ENCODE data around the gene ADCY3.

The ADCY3 gene

GRCh38 chr2:24873619-24874018, 46.4 kb downstream of the ADCY3 start:
- no peak for TF ChIP-seq CTCF (IDR thresholded peaks at IDR 0.05; ENCODE audit: insufficient read depth, missing control alignments)
- DNase-seq (ENCODE audit: insufficient read length, low spot score) (no peak), FAIRE-seq (no peak)

DNA sequence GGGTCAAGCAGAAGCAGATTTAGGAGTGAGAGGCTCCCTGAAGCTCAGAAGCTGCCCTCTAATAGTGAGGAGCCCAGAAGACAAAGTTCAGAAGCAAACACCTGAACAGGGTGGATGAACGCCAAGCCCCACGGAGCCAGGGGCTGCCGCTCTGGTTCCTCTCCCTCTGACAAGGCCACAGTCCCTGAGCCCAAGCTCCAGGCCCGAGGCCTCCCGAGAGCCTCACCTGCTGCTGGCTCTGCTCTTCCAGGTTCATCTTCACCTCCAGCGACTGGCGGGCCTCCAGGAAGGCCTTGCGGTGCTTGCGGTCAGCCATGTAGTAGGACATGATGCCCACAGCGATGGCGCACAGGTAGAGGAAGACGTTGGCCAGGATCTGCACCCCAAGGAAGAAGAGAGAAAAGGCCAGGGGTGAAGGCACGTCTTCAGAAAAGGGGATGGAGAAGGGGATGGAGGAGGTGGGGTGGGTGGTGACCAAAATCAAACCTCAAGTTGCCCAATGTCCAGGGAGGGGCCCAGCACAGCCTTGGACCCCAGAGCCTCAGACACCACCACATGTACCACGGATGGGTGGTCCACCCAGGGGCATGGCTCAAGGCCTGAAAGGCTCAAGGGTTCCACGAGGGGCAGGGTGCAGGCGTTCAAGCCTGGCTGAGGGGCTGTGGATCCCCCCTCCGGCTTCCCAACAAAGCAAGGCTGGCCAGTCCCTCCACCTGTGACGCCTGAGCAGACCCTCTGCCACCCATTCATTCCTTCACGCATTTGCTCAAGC, 47.5 kb downstream of the ADCY3 start:
- TF ChIP-seq CTCF (IDR thresholded peaks at IDR 0.05; ENCODE audit: insufficient read depth, missing control alignments) = no peak
- FAIRE-seq (no peak), DNase-seq (ENCODE audit: insufficient read length, low spot score) (no peak)

DNA sequence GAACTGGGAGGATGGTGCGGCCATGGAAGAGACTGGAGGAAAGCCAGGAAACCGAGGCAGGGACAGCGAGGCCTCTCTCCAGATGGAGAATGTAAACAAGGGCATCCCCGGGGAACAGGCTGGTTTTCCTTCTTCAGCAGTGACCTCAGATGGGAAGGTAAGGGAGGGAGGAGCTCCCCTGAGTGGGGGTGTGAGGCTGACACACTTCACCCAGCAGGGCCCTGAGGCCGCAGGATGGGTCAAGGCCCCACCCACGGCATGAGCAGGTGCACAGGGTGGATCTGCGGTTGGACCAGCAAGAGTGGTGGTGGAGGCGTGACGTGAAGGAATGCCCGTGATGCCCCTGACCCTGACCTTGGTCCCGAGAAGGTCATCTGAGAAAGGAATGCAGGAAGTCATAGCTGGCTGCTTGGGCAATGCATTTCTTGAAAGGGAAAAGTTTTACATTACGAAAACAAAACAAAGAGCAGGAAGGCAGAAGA, 48.1 kb downstream of the ADCY3 start:
- no peak for DNase-seq (ENCODE audit: insufficient read length, low spot score)
- no peak for FAIRE-seq
- no peak for TF ChIP-seq CTCF (IDR thresholded peaks at IDR 0.05; ENCODE audit: insufficient read depth, missing control alignments)

- FAIRE-seq = no peak
- TF ChIP-seq CTCF (IDR thresholded peaks at IDR 0.05; ENCODE audit: insufficient read depth, missing control alignments) = no peak
- no peak for DNase-seq (ENCODE audit: insufficient read length, low spot score)
These were observed 48.9 kb downstream of the ADCY3 start for GRCh38 chr2:24870891-24871705.

DNA sequence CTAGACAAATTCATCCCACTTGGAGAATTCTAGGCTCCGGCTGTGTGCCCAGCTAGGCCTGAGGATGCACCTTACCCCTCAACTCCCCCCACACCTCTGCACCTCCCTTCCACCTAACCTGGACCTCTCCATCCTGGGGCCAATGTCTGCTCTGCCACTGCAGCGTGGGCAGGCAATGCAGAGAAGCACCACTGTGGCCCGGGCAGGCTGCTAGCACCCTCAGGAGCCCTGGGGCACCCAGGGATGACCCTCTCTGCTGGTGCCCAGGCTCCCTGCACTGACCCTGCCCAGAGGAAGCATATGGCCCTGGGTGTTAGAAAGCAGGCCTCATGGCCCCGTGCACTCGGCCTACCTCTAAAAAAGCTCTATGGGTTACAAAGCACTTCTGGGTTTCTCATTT, 49.6 kb downstream of the ADCY3 start:
- no peak for TF ChIP-seq CTCF (IDR thresholded peaks at IDR 0.05; ENCODE audit: insufficient read depth, missing control alignments)
- DNase-seq (ENCODE audit: insufficient read length, low spot score) (no peak), FAIRE-seq (no peak)

- no peak for TF ChIP-seq CTCF (IDR thresholded peaks at IDR 0.05; ENCODE audit: insufficient read depth, missing control alignments)
- FAIRE-seq (no peak), DNase-seq (ENCODE audit: insufficient read length, low spot score) (no peak)
These were observed 53.1 kb downstream of the ADCY3 start for GRCh38 chr2:24866946-24867345.

- DNase-seq (ENCODE audit: insufficient read length, low spot score) (no peak), FAIRE-seq (no peak)
- no peak for TF ChIP-seq CTCF (IDR thresholded peaks at IDR 0.05; ENCODE audit: insufficient read depth, missing control alignments)
These were observed 56.4 kb downstream of the ADCY3 start for GRCh38 chr2:24863641-24864040.

Data from D721Med (cell line).